NCI-H2107 (cell line): Measurements from ENCODE around the gene PSTK.

Source experiments
- DNase-seq: peaks from one replicate; lab custom pipeline; 2025; lab: John Stamatoyannopoulos, UW

Gene PSTK

DNA sequence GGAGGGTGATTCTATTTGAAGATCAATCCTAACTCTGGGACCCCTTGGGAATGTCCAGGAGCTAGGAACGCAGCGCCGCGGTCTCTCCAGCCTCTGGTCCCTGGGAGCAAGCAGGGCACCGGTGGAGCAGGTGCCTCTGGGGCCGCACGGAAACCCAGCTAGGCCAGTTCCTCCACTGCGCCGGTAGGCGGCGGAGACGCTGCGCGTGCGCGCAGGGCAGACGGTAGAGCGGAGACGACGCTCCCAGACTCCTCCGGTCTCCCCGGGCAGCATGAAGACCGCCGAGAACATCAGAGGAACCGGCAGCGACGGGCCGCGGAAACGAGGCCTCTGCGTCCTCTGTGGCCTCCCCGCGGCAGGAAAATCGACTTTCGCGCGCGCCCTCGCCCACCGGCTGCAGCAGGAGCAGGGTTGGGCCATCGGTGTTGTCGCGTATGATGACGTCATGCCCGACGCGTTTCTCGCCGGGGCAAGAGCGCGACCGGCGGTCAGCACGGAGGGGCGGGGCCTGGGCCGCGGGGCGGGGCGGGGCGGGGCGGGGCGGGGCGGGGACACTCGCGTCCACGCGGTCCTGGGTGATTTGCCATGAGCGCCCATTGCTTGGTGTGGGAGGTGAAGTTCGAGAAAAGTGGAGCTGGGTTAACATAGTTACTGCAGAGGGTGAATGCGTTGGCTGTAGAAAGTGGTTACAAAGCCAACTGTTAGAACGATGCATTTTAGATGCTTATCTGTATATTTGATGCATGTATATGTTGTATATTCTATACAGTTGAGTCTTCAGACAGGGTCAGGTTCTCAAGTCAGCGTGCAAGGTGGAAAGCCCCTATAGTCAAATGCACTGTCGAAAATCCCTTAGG lies at the start of gene PSTK:
Gene PSTK (plus strand): TSS at position 193 of the 857 bp plus-strand sequence. CDS start 79 bp downstream, at position 272.
- peak; percentile 74 for DNase-seq

DNA sequence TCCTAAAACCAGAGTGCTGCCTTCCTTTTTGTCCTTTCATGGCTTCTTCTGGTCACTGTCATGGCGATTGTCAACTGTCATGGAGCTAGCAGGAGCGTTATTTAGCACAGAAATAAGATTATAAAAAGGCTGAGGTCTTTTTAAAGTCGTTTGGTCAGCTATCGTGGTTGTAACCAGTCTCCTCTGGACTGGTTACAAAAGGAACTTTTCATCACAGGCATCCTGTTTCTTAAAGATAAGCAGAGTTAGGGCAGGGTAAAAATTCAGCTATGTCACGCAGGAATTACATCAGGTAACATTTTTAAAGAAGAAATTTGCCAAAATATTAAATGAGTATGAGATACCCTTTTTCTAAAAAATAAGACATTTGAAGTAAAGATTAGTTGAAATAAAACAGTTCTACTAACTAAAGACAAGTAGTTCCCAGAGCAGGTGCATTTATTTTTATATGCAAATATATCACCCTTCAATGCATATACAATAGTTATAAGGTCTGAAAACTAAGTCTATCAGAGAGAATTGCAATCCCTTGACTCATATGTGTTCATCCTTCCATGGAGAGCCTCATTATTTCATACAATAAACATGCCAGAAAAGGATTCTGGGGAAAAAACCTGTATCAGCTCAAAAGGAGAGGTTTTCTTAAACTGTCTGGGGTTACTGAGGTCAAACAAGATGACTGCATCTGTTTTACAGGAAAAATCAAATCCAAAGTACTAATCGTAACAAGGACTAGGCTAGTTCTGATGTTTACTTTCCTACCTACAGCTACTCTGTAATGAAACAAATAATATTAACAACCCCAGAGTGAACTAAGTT lies 48.9 kb upstream of the PSTK start:
- no peak for DNase-seq

- no peak for DNase-seq
Measured at GRCh38 chr10:122939133-122939855, 40.9 kb upstream of the PSTK start.

GRCh38 chr10:122939856-122940543 lies 40.2 kb upstream of the PSTK start:
- DNase-seq = no peak

DNA sequence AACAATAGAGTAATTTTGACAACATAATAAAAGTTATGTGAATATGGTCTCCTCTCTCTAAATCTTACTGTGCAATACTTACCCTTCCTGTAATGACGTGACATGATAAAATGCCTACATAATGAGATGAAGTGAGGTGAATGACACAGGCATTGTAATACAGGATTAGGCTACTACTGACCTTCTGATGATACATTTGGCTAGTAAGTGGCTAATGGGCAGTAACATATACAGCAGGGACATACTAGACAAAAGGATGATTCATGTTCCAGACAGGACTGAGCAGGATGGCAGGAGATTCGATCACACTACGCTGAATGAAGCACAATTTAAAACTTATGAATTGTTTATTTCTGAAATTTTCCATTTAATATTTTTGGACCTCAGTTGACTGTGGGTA lies 30.9 kb upstream of the PSTK start:
- no peak for DNase-seq

DNA sequence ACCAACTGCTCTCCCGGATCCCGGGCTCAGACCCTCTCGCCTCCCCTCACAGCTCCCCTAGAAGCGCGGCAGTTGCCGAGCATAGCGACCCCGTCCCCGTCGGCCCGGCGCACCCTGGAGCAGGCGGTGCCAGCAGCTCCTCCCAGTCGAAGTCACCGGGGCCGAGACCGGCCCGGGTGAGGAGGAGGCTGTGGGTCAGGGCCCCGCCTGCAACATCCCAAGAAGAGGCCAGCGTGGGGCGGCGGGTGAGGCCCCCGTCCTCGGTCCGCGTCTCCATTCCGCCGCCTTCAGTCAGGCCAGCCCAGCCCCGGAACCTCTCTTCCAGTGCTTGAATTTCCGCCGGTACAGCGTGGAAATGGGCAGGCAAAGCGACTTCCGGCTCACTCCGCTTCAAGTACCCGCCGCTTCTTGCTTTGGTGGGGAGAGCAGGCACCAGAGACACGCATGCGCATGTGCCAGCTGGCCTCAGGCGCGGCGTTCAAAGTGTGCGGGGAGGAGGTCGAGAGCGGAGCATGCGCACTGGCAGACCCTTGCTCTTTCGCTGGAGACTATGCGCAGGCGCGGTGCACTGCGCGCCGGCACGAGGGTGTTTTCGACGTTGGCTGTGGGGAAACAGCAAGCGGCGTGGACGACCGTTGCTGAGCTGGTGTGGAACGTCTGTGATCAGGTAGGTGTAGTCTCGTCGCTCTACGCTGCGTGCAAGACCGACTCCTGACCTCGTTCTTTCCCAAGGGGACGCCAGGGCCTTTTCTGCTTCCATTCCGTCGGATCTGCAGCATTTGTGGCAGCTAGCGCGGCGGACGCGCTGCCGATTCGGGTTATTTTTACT lies 26.1 kb upstream of the PSTK start, which contains the start of gene C10orf88:
Gene C10orf88 (minus strand): TSS at position 326 of the 829 bp plus-strand sequence. CDS start 49 bp downstream, at position 277.
- peak; percentile 82 for DNase-seq

DNA sequence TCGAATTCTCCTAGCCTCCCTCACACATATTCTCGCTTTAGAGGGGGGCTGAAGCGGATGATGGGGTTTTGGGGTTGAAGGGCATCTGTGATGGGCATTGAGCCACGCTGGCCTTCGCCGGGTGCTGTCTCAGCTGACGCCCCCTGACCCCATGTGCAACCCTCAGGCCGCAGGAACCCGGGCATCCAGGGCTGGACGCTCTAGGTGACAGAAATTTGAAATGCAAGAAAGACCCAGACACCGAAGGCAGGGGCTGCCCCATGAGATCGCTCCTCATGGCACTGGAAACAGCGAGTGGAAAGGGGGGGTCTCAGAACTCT lies 25.5 kb upstream of the PSTK start:
- DNase-seq = no peak

- DNase-seq = no peak
Measured at GRCh38 chr10:122955892-122956291, 24.3 kb upstream of the PSTK start.

DNA sequence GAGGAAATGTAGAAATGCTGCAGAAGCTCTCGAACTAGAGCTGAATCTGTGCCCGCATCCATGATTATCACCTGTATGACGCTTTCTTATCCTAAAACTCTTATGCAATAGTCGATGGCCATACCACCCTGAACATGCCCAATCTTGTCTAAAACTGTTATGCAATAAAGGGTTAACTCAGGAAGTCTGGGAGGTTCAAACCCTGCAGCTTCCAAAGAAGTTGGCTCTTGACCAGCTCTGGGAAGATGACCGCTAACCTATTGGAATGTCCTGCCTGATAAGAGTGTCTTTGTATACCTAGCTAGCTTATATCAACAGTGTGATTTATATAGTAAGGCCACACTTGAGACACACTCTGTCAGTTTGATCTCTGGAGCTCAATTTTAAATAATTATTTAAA lies 22.7 kb upstream of the PSTK start:
- no peak for DNase-seq

GRCh38 chr10:122962405-122962804 lies 17.8 kb upstream of the PSTK start:
- DNase-seq = no peak

DNA sequence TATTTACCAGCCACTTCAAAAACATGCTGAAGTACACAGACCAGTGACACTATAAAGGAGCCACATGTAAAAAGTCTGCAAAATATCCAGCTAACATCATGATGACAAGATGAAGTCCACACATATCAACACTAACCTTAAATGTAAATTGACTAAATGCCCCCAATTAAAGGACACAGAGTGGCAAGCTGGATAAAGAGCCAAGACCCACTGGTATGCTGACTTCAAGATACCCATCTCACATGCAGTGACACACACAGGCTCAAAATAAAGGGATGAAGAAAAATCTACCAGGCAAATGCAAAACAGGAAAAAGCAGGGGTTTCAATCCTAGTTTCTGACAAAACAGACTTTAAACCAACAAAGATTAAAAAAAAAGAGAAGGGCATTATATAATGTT lies 13.3 kb upstream of the PSTK start:
- DNase-seq = no peak

GRCh38 chr10:122968698-122969097 lies 11.5 kb upstream of the PSTK start:
- no peak for DNase-seq

- DNase-seq = no peak
Measured at GRCh38 chr10:122974023-122974422, 6.2 kb upstream of the PSTK start.

DNA sequence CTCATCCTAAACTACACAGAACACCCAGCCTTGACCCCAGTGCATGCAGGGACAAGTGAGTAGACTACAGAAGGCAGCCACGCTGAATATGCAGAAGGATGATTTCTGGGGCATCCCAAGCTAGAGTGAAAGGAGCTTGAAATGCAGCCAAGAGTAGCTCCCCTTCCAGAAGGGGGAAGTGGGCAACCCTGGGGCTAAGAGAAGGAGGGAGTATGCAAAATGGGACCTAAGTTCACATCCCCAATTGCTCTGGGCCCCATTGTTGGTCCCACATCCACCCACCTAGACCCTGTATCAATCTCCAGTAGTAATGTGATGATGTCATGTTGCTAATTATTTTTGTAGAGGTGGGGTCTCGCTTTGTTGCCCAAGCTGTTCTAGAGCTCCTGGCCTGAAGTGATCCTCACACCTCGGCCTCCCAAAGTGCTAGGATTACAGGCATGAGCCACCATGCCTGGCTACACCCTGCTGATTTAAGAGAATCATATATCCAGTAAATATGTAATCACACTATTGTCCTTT lies 5.6 kb upstream of the PSTK start:
- DNase-seq = no peak

DNA sequence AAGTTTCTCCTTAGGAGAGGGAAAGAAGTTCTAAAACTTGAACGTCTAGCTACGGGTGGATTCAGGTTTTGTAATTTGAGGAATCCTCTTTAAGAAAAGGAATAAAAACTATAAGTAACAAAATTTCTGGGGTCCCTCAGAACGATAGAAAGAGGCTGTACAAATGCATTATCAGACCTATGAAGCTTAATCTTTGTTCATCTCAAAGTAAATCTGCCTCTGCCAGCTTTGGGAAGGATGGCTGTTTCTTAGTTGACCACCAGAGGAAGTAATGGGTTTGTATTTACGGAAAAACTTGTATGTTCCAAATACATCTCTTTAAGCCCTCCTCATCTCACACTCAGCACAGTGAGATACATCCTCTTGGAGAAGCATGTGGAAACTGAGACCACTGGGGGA lies 864 bp downstream of the PSTK start:
- DNase-seq = no peak

GRCh38 chr10:122983898-122984297 lies 3.7 kb downstream of the PSTK start:
- DNase-seq = no peak

DNA sequence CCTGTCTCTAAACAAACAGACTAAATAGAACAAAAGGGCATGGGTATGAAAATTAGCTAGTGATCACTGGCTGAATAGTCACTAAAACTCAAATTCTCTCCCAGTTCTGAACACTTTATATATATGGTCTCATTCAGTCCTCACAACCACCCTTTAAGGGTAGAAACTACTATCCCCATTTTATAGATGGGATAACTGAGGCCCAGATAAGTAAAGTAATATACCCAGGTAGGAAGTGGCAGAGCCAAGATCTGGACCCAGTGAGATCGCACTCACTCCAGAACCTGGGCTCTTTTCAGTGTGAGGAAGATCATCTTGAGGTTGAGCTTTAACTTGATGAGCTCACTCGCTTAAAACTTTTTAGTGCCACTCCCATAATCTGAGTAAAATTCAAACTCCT lies 4.5 kb downstream of the PSTK start:
- DNase-seq = no peak

DNA sequence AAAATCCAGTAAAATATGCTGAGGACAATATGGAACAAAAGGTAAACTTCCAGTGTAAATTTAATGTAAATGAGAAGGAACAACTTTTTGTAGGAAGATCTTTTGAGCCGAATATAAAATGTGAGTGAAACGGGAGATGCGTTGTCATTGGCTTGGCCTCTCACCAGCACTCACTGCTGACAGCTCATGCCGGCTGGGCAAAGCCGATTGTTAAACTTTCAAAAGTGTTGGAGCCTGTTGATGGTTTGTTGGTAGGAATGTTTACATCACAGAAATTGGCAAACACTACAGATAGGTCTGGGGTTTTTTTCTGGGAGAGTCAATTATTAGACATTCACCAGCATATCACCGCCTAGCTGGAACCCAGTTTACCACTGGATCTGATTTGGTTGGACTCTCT lies 6.1 kb downstream of the PSTK start:
- no peak for DNase-seq

DNA sequence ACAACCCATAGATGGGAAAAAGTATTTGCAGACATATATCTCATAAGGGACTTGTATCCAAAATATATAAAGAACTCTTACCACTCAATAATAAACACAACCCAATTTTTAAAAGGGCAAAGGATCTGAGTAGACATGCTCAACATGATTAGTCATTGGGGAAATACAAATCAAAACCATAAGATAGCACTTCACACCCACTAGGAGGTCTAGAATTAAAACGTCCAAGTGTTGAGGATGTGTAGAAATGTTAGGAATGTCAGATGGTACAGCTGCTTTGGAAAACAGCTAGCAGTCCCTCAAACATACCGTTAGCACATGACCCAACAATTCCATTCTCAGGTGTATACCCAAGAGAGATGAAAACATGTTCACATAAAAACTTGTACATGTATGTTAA lies 8.3 kb downstream of the PSTK start:
- DNase-seq = no peak

GRCh38 chr10:122990278-122990677 lies 10.1 kb downstream of the PSTK start:
- no peak for DNase-seq
